Gastroesophageal sphincter (tissue), 3 donors: ENCODE results near the gene TMEM135.

Experiments used
- CTCF ChIP-seq, 4 experiments: fragments of 200-600 bp in 2 of 4; fragments of 450-650 bp in 2 of 4; sonication (generic) in 1 of 4; IDR thresholded peaks; one replicate each; pipeline ENCODE4 v1.5.1; 2017 to 2019; ENCODE audit warnings: antibody characterized with exemption in 4 of 4, mild to moderate bottlenecking in 2 of 4, moderate library complexity in 2 of 4
- POLR2A ChIP-seq, 2 donors: fragments of 450-650 bp; IDR thresholded peaks; one replicate each; pipeline ENCODE4 v1.6.1; 2017; ENCODE audit warnings: antibody characterized with exemption in 2 of 2, mild to moderate bottlenecking in 2 of 2, moderate library complexity in 1 of 2
- POLR2AphosphoS5 ChIP-seq: sonication (generic); formaldehyde crosslinking; IDR thresholded peaks from one replicate; pipeline ENCODE4 v1.6.1; 2017; ENCODE audit warnings: antibody characterized with exemption

GRCh38 chr11:87037450-87038234 lies at the start of gene TMEM135:
- TF ChIP-seq CTCF (IDR thresholded peaks at IDR 0.05) (peak in 1 of 4 experiments; percentile 40), POLR2A (IDR thresholded peaks at IDR 0.05) (peak; percentile 54 to 56), POLR2AphosphoS5 (peak; percentile 78)
